Measurements from ENCODE around the gene DDX28.
"Not testable (repeated sequence)": the region's sequence is repeated elsewhere in the genome, so short reads cannot be mapped to it uniquely, and the experiment has no call there.

Gene DDX28

DNA sequence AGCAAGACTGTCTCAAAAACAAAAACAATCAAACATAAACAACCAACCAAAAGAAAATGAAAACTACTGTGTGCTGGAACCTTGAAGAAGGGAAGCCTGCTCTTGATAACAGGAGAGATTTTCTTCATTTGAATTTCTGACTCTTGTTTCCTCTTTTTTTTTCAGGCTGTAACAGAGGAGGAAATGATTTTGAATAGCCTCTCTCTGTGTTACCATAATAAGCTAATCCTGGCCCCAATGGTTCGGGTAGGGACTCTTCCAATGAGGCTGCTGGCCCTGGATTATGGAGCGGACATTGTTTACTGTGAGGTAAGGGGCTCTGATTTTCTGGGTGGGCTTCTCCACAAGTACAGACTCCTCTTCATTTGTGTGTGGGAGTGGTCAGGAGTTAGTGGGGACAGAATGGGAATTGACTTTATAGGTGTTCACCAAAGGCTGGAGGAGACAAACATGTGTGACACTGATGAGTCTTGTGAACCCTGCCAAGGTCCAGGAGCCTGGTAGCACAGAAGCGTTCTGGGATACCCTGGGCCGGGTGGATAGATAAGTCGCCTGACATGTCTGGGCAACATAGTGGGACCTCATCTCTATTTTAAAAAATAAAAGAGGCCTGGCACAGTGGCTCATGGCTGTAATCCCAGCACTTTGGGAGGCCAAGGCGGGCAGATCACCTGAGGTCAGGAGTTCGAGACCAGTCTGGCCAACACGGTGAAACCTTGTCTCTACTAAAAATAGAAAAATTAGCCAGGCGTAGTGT lies 15.0 kb upstream of the DDX28 start:
- DNase-seq (ENCODE audit: low spot score): no peak

DNA sequence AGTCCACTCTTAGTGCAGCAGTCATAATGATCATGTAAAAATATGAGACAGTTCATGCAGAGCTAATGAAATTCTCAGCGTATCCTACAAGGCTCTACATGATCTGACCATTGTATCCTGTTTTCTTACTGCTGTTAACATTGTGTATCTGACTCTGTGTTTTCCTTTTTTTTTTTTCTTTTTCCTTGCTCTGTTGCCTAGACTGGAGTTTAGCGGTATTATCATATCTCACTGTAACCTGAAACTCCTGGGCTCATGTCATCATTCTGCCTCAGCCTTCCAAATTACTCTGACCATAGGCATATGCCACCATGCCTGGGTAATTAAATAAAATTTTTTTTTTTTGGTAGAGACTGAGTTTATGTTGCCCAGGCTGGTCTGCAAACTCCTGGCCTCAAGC lies 12.2 kb upstream of the DDX28 start:
- no peak for DNase-seq (ENCODE audit: low spot score)

DNA sequence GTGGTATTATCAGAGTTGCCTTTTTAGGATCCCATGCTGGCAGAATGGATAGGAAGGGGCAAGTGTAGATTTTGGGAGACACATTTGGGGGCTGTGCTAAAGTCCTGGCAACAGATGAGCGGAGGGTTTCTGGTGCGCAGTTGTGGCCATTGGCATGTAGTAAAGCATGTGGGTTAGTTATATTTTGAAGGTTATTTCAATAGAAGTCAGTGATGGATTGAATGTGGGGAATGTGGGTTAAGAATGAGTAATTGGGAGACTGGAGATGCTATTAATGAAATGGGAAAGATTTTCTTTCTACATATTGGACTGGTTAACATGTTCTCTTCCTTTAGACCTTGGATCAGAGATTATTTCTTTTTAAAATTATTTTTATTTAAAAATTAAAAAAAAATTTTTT lies 10.1 kb upstream of the DDX28 start:
- DNase-seq (ENCODE audit: low spot score): no peak

GRCh38 chr16:68031951-68032350 lies 8.9 kb upstream of the DDX28 start:
- DNase-seq (ENCODE audit: low spot score): no peak

DNA sequence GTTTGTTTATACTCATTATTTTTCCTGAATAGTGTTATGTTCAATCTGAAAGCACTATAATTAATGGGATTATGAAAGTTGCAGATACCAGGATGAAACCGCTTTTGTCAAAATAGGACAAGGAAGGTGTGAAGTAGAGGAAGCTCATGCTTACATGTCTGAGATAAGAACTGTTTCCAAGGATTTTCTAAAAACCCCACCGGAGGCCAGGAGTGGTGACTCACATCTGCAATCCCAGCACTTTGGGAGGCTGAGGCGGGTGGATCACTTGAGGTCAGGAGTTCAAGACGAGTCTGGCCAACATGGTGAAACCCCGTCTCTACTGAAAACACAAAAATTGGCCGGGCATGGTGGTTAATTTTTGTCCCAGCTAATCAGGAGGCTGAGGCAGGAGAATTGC lies 7.1 kb upstream of the DDX28 start:
- not testable (repeated sequence) for DNase-seq (ENCODE audit: low spot score)

DNA sequence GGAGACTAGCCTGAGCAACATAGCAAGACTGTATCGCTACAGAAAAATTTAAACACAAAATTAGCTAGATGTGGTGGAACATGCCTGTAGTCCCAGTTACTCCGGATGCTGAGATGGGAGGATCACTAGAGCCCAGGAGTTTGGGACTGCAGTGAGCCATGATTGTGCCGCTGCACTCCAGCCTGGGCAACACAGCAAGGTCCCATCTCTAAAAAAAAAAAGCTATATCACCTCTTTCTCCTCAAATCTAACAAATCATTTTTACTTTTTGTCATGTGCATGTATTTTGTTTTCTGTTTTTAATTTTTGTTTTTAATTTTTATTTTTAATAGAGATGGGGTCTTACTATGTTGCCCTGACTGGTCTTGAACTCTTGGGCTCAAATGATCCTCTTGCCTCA lies 6.0 kb upstream of the DDX28 start:
- DNase-seq (ENCODE audit: low spot score): no peak

DNA sequence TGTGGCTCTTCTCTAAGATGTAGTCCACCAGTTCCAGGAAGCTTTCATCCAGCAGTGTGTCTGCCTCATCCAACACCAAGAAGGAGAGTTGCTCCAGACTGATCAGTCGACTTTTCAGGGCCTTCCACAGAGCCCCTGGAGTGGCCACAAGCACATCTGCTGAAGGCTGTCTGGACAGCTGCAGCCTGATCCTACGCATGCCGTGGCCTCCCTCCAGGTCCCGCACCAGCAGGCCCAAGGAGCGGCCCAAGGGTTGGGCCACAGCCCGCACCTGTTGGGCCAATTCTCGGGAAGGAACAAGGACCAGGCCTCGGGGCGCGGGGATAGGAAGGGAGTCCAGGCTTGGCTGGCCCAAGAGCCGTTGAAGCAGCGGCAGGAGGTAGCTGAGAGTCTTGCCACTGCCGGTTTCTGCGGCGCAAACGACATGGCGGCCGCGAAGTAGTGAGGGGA lies 729 bp downstream of the DDX28 start:
- DNase-seq (ENCODE audit: low spot score): no peak

GRCh38 chr16:68021490-68021889 lies 1.5 kb downstream of the DDX28 start:
- no peak for DNase-seq (ENCODE audit: low spot score)

GRCh38 chr16:68019167-68019680 lies 3.8 kb downstream of the DDX28 start:
- DNase-seq (ENCODE audit: low spot score): no peak

GRCh38 chr16:68015681-68016080 lies 7.4 kb downstream of the DDX28 start, which contains the start of gene DPEP2NB:
TSS of gene DPEP2NB (minus strand) at chr16:68015911. CDS start at chr16:68015770, 141 bp downstream.
- DNase-seq (ENCODE audit: low spot score): no peak

DNA sequence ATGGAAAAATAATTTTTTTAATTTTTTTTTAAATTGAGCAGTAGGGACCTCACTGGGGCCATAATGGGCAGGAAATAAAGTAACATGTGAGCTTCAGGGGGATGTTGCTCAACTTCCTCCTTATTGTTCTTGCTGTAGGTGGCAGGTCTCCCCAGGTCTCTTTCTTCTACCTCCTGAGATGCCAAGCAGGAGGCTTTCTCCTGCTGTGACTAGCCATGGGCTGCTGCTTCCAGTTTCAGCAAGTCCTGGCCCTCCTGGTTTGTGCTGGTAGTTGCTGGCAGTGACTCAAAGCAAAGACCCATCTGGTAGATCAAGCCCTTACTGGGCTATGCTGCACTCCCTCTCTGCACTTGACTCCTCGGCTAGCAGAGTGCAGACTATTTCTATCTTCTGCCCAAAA lies 9.6 kb downstream of the DDX28 start:
- no peak for DNase-seq (ENCODE audit: low spot score)

DNA sequence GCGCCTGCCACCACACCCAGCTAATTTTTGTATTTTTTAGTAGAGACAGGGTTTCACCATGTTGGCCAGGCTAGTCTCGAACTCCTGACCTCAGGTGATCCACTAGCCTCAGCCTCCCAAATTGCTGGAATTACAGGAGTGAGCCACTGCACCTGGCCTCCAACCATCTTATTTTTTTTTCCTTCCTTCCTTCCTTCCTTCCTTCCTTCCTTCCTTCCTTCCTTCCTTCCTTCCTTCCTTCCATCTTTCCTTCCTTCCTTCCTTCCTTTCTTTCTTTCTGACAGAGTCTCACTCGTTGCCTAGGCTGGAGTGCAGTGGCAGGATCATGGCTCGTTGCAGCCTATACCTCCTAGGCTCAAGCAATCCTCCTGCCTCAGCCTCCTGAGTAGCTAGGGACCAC lies 13.2 kb downstream of the DDX28 start:
- not testable (repeated sequence) for DNase-seq (ENCODE audit: low spot score)

DNA sequence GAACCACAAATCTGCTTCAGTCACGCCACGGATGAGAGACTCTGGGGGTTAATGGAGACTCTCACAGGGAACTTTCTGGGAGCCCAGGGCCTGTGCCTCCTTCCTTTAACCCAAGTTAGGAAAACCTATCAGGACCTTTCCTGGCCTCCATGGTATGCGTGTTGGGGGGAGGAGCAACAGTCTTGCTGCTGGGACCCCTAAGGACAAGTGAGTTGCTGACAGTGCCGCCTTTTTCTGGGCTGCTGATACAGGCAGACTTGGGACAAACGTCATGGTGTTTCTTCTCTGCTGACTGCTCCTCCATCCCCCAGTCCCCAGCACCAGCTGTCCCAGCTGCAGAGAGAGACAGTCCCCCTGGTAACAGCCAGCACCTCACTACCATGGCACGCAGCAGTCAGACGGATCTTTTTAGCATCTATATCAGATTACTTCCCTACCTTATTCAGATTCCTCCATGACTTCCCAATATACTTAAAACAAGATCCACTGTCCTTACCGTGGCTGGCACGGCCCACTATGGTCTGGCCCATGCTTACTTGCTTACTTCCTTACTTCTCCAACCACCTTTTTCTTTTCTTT lies 13.8 kb downstream of the DDX28 start:
- no peak for DNase-seq (ENCODE audit: low spot score)

DNA sequence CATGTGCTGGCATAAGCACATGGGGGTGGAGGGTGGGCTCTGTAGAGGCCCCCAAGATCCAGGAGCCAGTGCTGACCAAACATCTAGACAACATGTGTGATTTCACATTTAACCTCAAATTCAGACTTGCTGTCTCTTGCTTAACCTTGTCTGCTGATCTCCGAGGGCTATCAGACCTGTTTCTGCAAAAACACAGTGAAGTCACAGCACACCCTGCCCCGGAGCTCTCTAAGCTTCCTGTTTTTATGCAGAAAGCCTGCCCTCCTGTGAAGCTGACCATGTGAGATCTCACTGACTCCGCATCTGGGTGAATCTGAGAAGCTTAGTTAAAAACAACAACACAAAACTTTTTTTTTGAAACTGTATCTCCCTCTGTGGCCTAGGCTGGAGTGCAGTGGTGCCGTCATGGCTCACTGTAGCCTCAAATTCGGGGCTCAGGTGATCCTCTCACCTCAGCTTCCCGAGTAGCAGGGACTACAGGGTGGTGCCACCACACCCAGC lies 17.2 kb downstream of the DDX28 start:
- DNase-seq (ENCODE audit: low spot score): no peak

DNA sequence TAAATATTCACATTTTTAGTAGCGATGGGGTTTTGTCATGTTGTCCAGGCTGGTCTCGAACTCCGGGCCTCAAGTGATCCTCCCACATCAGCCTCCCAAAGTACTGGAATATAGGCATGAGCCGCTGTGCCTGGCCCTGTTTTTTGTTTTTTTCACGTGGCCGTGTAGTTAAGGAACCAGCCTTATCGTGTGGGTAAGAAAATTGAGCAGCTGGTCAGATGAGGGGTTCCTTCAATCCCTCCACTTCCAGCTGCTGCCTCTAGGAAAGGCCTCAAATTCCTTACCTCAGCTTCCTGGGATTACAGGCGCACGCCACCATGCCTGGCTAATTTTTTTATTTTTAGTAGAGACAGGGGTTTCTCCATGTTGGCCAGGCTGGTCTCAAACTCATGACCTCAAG lies 17.8 kb downstream of the DDX28 start:
- DNase-seq (ENCODE audit: low spot score): no peak

GRCh38 chr16:68003031-68003430 lies 20.0 kb downstream of the DDX28 start:
- DNase-seq (ENCODE audit: low spot score): no peak

- DNase-seq (ENCODE audit: low spot score): no peak
Measured at GRCh38 chr16:68000450-68000849, 22.6 kb downstream of the DDX28 start.

- no peak for DNase-seq (ENCODE audit: low spot score)
Measured at GRCh38 chr16:67999985-68000384, 23.0 kb downstream of the DDX28 start.

GRCh38 chr16:67998779-67999688 lies 24.0 kb downstream of the DDX28 start, which contains the start of gene DPEP2:
TSS of gene DPEP2 (minus strand) at chr16:67999484. CDS start at chr16:67993212, 6,272 bp downstream.
- not testable (repeated sequence) for DNase-seq (ENCODE audit: low spot score)

DNA sequence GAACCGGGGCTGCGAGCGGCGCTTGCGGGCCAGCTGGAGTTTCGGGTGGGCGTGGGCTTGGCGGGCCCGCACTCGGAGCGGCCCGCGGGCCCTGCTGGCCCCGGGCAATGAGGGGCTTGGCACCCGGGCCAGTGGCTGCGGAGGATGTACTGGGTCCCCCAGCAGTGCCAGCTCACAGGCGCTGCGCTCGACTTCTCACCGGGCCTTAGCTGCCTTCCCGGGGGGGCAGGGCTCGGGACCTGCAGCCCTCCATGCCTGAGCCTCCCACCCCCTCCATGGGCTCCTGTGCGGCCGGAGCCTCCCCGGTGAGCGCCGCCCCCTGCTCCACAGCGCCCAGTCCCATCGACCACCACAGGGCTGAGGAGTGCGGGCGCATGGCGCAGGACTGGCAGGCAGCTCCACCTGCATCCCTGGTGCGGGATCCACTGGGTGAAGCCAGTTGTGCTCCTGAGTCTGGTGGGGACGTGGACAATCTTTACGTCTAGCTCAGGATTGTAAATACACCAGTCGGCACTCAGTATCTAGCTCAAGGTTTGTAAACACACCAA lies 24.7 kb downstream of the DDX28 start:
- not testable (repeated sequence) for DNase-seq (ENCODE audit: low spot score)

GRCh38 chr16:67996666-67997065 lies 26.4 kb downstream of the DDX28 start:
- no peak for DNase-seq (ENCODE audit: low spot score)

- no peak for DNase-seq (ENCODE audit: low spot score)
Measured at GRCh38 chr16:67995423-67995822, 27.6 kb downstream of the DDX28 start.
